NCI-H82 treated with DMSO at 0.1 percent for 48 hours (cell line): ENCODE measurements around the gene MID2.
"Not testable (repeated sequence)": the region's sequence is repeated elsewhere in the genome, so short reads cannot be mapped to it uniquely, and the experiment has no call there.

ENCODE experiments used
- DNase-seq: peaks from one replicate; lab custom pipeline; 2025; ENCODE audit not compliant: unreplicated experiment; lab: John Stamatoyannopoulos, UW

The MID2 gene

GRCh38 chrX:107825698-107826237, at the start of gene MID2:
Gene MID2, plus strand, starts transcription at chrX:107825866. Its CDS starts 561 bp downstream, at chrX:107826427.
- no peak for DNase-seq

GRCh38 chrX:107776649-107777535, 48.8 kb upstream of the MID2 start:
- peak; percentile 71 for DNase-seq

GRCh38 chrX:107777536-107777832, 48.2 kb upstream of the MID2 start, which contains the start of gene NCBP2L:
Gene NCBP2L, plus strand, starts transcription at chrX:107777733. Its CDS starts 16,488 bp downstream, at chrX:107794221.
- DNase-seq = no peak

DNA sequence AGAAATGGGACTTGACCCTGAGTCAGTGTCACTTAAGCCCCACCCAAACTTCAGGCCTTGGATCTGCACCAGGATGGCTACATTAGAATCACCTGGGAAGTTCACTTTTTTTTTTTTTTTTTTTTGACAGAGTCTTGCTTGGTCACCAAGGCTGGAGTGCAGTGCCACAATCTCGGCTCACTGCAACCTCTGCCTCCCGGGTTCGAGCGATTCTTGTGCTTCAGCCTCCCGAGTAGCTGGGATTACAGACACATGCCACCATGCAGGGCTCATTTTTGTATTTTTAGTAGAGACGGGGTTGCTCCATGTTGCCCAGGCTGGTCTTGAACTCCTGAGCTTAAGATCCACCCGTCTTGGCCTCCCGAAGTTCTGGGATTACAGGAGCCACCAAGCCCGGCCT, 45.1 kb upstream of the MID2 start:
- no peak for DNase-seq

GRCh38 chrX:107787827-107788226, 37.8 kb upstream of the MID2 start:
- no peak for DNase-seq

DNA sequence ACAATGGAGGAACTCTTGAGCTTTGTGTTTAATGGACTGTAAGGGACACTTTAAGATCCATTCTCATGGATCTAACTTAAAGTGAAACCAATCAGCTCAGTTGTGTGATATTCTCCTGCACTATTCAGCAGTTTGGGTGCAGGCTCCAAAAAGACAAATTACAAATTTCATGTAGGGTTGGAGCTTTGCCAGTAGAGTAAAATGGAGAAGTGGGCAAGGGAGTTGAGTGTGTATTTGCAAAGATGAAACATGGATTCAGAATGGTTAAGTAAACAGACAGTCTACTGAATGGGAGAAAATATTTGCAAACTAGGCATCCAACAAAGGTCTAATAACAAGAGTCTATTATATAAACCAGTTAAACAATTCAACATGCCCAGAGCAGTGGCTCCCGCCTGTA, 21.2 kb upstream of the MID2 start:
- no peak for DNase-seq

GRCh38 chrX:107805179-107805578, 20.5 kb upstream of the MID2 start:
- DNase-seq = no peak

DNA sequence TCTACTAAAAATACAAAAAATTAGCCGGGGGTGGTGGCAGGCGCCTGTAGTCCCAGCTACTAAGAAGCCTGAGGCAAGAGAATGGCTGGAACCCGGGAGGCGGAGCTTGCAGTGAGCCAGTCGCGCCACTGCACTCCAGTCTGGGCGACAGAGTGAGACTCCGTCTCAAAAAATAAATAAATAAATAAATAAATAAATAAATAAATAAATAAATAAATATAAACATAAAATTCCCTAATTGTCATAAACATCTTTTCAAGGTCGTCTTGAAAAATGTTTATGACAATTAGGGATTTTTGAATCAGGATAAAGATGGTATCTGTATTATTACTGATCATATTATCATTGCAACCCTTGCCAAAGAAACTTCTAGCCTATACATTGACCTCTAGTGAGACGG, 15.6 kb upstream of the MID2 start:
- not testable (repeated sequence) for DNase-seq

GRCh38 chrX:107818900-107819521, 6.7 kb upstream of the MID2 start:
- no peak for DNase-seq

DNA sequence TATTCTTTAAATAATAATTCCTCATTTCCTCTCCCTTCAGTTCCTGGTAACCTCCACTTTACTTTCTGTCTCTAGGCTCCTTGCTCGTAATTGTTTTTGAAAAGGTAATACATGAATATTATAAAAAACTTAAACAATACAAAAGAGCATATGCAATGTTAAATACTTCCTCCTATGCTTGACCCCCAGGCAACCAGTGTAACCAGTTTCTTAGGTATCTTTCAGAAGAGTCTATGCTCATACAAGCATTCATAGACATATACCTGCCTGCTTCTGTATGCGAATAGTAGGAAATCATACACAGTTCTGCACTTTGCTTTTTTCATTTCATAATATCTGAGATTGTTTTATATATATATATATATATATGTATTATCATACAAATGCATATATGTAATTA, 2.6 kb upstream of the MID2 start:
- no peak for DNase-seq

DNA sequence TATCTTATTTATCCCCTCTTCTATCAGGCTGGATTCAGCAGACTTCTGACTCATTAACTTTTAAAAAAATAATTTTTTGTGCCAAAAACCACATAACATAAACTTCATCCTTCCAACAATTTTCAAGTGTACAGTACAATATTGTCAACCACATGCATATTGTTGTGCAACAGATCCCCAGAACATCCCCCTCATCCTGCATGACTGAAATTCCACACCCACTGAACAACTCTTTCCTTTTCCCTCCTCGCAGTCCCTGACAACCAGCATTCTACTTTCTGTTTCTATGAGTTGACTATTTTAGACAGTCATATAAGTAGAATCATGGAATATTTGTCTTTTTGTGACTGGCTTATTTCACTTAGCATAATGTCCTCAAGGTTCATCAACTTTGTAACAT, 2.2 kb upstream of the MID2 start:
- no peak for DNase-seq

DNA sequence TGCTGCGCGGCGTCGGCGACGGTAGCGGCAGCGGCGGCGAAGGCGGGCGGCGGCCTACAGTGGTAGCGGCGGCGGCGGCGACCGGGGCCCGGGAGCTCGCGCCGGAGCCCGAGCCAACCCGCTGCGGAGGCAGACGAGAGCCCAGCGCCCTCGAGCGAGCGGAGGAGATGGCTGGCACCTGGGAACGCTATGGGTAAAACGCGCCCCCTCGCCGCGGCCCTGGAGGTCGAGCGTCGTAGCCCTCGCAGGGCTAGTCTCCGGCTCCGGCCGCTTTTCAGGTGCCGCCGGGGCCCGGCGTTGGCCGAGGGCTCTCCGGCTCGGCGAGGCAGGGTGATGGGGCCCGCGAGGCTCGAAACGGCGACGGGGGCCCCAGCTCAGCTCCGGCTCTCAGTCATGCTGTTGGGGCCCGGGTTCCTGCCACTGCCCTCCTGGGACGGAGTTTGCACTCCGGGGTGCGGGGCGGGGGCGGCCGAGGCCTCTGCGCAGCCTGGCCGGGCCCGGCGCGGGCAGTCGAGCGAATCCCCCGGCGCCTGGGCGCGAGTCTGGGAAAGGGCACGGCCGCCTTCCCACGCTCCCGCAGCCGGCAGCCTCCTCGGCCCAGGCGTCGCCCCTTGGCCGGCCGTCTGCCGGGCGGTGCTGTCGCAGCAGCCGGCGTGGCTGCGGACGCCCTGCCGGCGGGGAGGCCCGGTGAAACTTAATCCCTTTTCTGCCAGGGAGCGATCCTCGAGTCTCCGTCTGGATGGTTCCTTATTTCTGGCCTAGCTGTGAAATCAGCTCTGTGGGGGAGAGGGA, 768 bp downstream of the MID2 start:
- DNase-seq = peak; percentile 0

GRCh38 chrX:107827030-107827831, 1.6 kb downstream of the MID2 start:
- DNase-seq = no peak

GRCh38 chrX:107827852-107828251, 2.2 kb downstream of the MID2 start:
- DNase-seq = no peak

- no peak for DNase-seq
Measured at GRCh38 chrX:107829878-107830277, 4.2 kb downstream of the MID2 start.

GRCh38 chrX:107831071-107831730, 5.5 kb downstream of the MID2 start:
- no peak for DNase-seq

GRCh38 chrX:107834275-107835201, 8.9 kb downstream of the MID2 start:
- no peak for DNase-seq

- DNase-seq = no peak
Measured at GRCh38 chrX:107836958-107837357, 11.3 kb downstream of the MID2 start.

DNA sequence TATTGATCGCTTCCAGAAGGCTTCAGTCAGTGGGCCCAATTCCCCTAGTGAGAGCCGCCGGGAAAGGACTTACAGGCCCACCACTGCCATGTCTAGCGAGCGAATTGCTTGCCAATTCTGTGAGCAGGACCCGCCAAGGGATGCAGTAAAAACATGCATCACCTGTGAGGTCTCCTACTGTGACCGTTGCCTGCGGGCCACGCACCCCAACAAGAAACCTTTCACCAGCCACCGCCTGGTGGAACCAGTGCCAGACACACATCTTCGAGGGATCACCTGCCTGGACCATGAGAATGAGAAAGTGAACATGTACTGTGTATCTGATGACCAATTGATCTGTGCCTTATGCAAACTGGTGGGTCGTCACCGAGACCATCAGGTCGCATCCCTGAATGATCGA, 15.3 kb downstream of the MID2 start:
- DNase-seq = no peak
